Muscle of leg (tissue), 11 donors: ENCODE measurements around the gene WDR26. TPM values are rescaled to one million over a fixed set of nuclear protein-coding genes. Genes with fewer than 3 reads are reported as not detected.
"Not testable (repeated sequence)": the region's sequence is repeated elsewhere in the genome, so short reads cannot be mapped to it uniquely, and the experiment has no call there.

Source experiments
- DNase-seq: peaks from one replicate; pipeline ENCODE4 v3.0.0; 2013
- H3K27ac ChIP-seq: one replicate; pipeline ENCODE4 v1.5.1; 2013; ENCODE audit warnings: mild to moderate bottlenecking, low read length, control low read depth
- H3K27me3 ChIP-seq: one replicate; pipeline ENCODE4 v1.6.1; 2013; ENCODE audit warnings: low read length; ENCODE audit not compliant: control insufficient read depth, insufficient read depth
- H3K36me3 ChIP-seq: one replicate; pipeline ENCODE4 v1.6.1; 2013; ENCODE audit warnings: low read length; ENCODE audit not compliant: control insufficient read depth, insufficient read depth
- H3K4me1 ChIP-seq: one replicate; pipeline ENCODE4 v1.6.1; 2013; ENCODE audit warnings: low read length; ENCODE audit not compliant: control insufficient read depth, insufficient read depth
- H3K4me3 ChIP-seq: one replicate; pipeline ENCODE4 v1.5.1; 2013; ENCODE audit warnings: low read length, control low read depth
- H3K9me3 ChIP-seq: replicated peaks from 2 replicates; pipeline ENCODE4 v1.6.1; 2013; ENCODE audit warnings: low read depth, low read length; ENCODE audit not compliant: control insufficient read depth
- WGBS: methylation state at CpG from one replicate; pipeline ENCODE4 v1.1.5; 2013; ENCODE audit warnings: missing lambda C conversion rate; ENCODE audit not compliant: insufficient coverage; 5-methylcytosine and 5-hydroxymethylcytosine counted together
- polyA plus RNA-seq, 8 donors: library from polyadenylated mRNA; unstranded; fragments of 120-200 nt; gene quantifications; one replicate each; pipeline versions ENCODE4 v1.2.1 to v1.2.3, GENCODE V29; 2013; ENCODE audit warnings: inconsistent platforms in 1 of 8, low replicate concordance in 1 of 8; ENCODE audit not compliant: insufficient read length in 8 of 8, insufficient read depth in 1 of 8
- total RNA-seq: library from RNA; stranded (reverse); fragments of 120-200 nt; gene quantifications from one replicate; pipeline ENCODE4 v1.2.4, GENCODE V29; 2013

The WDR26 gene
- total and polyA plus RNA-seq, 9 donors: 39.8 to 77.9 (median 62.6) TPM

- H3K4me1 ChIP-seq: peaks cover 4% of the 10 kb centered on the region
- H3K4me3 ChIP-seq: peak within 1 kb of the TSS; percentile 84
- H3K36me3 ChIP-seq: peaks cover 6% of the 10 kb centered on the region
- no peaks in the 10 kb centered on the region for H3K27me3 ChIP-seq
- no peaks in the 10 kb centered on the region for H3K9me3 ChIP-seq
- H3K27ac ChIP-seq: peak within 1 kb of the TSS; percentile 88
- WGBS: under 1% methylated on average over 53 of the region's 78 CpGs
- DNase-seq: peak; percentile 99
Measured at GRCh38 chr1:224356685-224357625, 77.6 kb downstream of the WDR26 start, which contains the start of gene CNIH4. Gene CNIH4, plus strand, starts transcription at chr1:224356879. Its CDS starts 46 bp downstream, at chr1:224356925.

DNA sequence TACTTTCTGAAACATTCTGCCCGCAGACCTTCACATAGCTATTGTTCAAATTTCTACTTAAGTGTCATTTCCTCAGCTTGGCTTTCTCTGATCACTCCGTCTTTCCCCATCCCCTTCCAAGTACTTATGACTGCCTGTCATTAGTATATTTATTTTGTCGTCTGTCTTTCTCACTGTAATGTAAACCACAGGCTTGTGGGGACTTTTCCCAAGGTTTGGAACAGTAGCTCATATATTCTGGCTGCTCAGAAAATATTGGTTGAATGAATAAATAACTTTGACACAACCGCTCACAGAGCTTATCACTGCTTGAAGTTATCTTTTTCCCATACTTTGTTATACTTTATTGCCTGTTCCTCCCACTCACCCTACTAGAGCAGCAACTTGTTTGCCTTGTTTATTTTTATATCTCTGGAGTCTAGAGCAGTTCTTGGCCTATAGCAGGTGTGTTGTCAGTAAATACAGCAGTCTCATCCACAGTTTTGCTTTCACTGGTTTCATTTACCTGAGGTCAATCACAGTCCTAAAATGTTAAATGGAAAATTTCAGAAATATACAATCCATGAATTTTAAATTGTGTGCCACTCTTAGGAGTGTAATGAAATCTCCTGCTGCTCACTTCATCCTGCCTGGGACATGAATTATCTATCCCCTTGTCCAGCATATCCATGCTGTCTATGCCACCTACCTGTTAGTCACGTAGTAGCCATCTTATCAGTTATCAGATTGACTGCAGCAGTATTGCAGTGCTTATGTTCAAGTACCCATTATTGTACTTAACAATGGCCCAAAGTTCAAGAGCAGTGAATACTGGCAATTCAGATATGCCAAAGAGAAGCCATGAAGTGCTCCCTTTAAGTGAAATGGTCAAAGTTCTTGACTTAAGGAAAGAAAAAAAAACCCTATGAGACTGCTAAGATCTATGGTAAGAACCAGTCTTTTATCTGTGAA is 80.3 kb downstream of the WDR26 start:
- Histone ChIP-seq H3K27me3 (no peaks in the 10 kb centered on the region), H3K36me3 (peaks cover 3% of the 10 kb centered on the region), H3K9me3 (no peaks in the 10 kb centered on the region), H3K4me3 (no peak overlapping the region), H3K4me1 (peaks cover 4% of the 10 kb centered on the region), H3K27ac (no peak overlapping the region)
- DNase-seq: no peak
- WGBS: 76% methylated on average over 2 of the region's 5 CpGs

GRCh38 chr1:224352436-224353085 is 82.0 kb downstream of the WDR26 start:
- 92% methylated on average over 41 of the region's 49 CpGs for WGBS
- H3K36me3 ChIP-seq, H3K4me3 ChIP-seq, DNase-seq, H3K9me3 ChIP-seq, H3K27ac ChIP-seq, H3K4me1 ChIP-seq, H3K27me3 ChIP-seq: not testable (repeated sequence)

- not testable (repeated sequence) for H3K27me3 ChIP-seq, H3K4me3 ChIP-seq, H3K4me1 ChIP-seq, H3K27ac ChIP-seq, H3K9me3 ChIP-seq, H3K36me3 ChIP-seq, DNase-seq
- 93% methylated on average over 10 of the region's 30 CpGs for WGBS
Measured at GRCh38 chr1:224349716-224350115, 84.9 kb downstream of the WDR26 start.

DNA sequence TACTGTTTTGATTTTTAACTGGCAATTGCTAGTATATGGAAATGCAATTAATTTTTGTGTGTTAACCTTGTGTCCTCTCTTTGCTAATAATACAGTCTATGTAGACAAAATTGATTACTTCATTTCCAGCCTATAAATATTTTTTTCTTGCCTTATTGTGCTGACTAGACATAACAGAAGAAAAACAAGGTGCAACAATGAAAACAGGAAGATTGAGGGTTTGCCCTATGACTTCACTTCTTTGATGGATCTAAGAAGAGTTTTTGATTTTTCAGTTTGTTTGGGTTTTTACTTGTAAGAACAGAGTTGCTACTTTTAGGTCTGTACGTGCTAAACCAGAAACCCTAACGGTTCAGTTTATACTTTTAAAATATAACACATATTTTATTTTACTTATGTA is 86.5 kb downstream of the WDR26 start:
- no peak for DNase-seq
- no peaks in the 10 kb centered on the region for H3K4me1 ChIP-seq
- no peaks in the 10 kb centered on the region for H3K27me3 ChIP-seq
- no peak overlapping the region for H3K27ac ChIP-seq
- H3K9me3 ChIP-seq: peaks cover 12% of the 10 kb centered on the region
- H3K4me3 ChIP-seq: no peak overlapping the region
- no CpG with 5 or more reads among the region's 2 CpGs for WGBS
- no peaks in the 10 kb centered on the region for H3K36me3 ChIP-seq

DNA sequence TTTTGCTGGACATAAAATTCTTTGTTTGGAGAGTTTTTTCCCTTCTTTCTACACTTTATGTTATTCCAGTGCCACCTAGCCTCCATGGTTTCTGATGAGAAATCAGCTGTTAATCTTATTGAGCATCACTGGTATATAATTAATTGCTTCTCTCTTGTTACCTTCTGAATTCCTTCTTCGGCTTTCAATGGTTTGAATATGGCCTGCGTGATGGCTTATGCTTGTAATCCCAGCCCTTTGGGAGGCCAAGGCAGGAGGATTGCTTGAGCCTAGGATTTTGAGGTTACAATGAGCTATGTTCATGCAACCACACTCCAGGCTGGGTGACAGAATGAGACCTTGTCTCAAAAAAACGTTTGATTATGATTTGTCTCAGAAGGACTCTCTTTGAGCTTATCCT is 90.9 kb downstream of the WDR26 start:
- Histone ChIP-seq H3K9me3 (peaks cover 16% of the 10 kb centered on the region), H3K4me1 (peaks cover 5% of the 10 kb centered on the region), H3K4me3 (no peak overlapping the region), H3K36me3 (no peaks in the 10 kb centered on the region), H3K27me3 (peaks cover 9% of the 10 kb centered on the region), H3K27ac (no peak overlapping the region)
- no CpG with 5 or more reads among the region's 3 CpGs for WGBS
- no peak for DNase-seq

DNA sequence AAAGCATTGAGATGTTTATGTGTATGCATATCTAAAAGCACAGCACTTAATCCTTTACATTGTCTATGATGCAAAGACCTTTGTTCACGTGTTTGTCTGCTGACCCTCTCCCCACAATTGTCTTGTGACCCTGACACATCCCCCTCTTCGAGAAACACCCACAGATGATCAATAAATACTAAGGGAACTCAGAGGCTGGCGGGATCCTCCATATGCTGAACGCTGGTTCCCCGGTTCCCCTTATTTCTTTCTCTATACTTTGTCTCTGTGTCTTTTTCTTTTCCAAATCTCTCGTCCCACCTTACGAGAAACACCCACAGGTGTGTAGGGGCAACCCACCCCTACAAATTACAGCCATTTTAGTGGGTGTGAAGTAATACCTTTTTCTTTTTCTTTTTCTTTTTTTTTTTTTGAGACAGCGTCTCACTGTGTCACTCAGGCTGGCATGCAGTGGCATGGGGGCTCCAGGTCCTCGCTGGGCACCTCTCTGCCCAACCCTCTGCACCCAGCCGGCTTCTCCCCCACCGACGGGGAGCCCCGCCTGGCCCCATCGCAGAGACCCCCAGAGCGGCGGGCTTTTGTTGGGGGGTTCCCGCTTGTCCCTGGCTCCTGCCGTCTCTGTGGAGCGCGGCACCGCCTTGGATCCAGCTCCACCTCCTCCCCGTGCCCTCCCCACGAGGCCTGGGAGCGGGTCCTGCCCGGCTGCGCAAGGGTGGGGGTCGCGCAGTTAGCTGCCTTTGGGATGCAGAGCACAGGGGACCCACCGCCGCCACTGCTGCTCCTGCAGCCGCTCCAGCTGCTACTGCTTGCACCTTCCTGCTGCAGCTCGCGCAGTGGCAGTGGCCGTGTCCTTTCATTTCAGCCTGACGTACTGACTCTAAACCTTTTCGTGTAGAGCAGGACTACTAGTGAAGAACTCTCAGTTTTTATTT is 93.9 kb downstream of the WDR26 start:
- H3K4me1 ChIP-seq, DNase-seq, H3K27ac ChIP-seq, H3K36me3 ChIP-seq: not testable (repeated sequence)
- Histone ChIP-seq H3K4me3 (peak overlapping the region; percentile 30), H3K27me3 (peaks cover 13% of the 10 kb centered on the region), H3K9me3 (peaks cover 16% of the 10 kb centered on the region)
- 4% methylated on average over 20 of the region's 36 CpGs for WGBS

DNA sequence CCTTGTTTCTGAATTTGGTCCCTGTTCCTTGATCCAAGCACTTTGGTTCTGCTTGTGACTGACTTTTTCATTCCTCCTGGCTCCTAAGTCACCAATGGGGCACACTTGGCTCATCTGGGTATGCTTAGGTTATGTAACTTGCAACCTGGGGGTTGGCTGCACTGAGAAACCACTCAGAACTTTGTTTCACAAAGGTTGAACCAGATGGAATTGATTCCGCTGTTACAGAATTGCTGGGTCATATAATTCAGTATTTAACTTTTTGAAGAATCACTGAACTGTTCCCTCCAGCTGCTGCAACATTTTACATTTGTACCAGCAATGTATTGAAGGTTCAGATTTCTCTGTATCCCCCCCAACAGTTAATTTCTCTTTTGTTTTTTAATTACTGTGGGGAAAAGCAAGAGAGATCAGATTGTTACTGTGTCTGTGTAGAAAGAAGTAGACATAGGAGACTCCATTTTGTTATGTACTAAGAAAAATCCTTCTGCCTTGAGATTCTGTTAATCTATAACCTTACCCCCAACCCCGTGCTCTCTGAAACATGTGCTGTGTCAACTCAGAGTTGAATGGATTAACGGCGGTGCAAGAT is 95.1 kb downstream of the WDR26 start:
- H3K36me3 ChIP-seq: no peaks in the 10 kb centered on the region
- no CpG with 5 or more reads among the region's 4 CpGs for WGBS

More for the DNA sequence above, 95.1 kb downstream of the WDR26 start:
- no peak overlapping the region for H3K27ac ChIP-seq
- DNase-seq: no peak
- no peak overlapping the region for H3K4me3 ChIP-seq
- H3K4me1 ChIP-seq: peaks cover 5% of the 10 kb centered on the region
- peaks cover 13% of the 10 kb centered on the region for H3K27me3 ChIP-seq
- H3K9me3 ChIP-seq: peaks cover 16% of the 10 kb centered on the region
